ENCODE results near the gene ACOXL. TPM values are rescaled to one million over a fixed set of nuclear protein-coding genes. Genes with fewer than 3 reads are reported as not detected.
A peak's percentile ranks its signal among the peaks of the same experiment; 100 is the strongest.

Gene ACOXL
- total RNA-seq, 1 donor from 2014 or later: not detected

- DNase-seq (no peak), ATAC-seq (ENCODE audit: poor library complexity) (no peak)
- intact Hi-C loops (cut with DNase I): no loop called here
Observed at GRCh38 chr2:110995911-110996310, 263.5 kb downstream of the ACOXL start.

GRCh38 chr2:110997331-110998045, 265.1 kb downstream of the ACOXL start:
- ATAC-seq (ENCODE audit: poor library complexity): no peak
- DNase-seq: no peak
- intact Hi-C loops (cut with DNase I): no loop called here

- intact Hi-C loops (cut with DNase I): no loop called here
- DNase-seq: no peak
- no peak for ATAC-seq (ENCODE audit: poor library complexity)
Observed at GRCh38 chr2:110998311-110998710, 265.9 kb downstream of the ACOXL start.

GRCh38 chr2:110999626-111000025, 267.3 kb downstream of the ACOXL start:
- intact Hi-C loops (cut with DNase I): no loop called here
- DNase-seq (no peak), ATAC-seq (ENCODE audit: poor library complexity) (no peak)

GRCh38 chr2:111005307-111005706, 272.9 kb downstream of the ACOXL start:
- no peak for ATAC-seq (ENCODE audit: poor library complexity)
- intact Hi-C loops (cut with DNase I): no loop called here

GRCh38 chr2:111005821-111006220, 273.4 kb downstream of the ACOXL start:
- no peak for DNase-seq
- no peak for ATAC-seq (ENCODE audit: poor library complexity)
- intact Hi-C loops (cut with DNase I): no loop called here

More at GRCh38 chr2:111005307-111005706, 272.9 kb downstream of the ACOXL start:
- DNase-seq: no peak

- DNase-seq (no peak), ATAC-seq (ENCODE audit: poor library complexity) (no peak)
- intact Hi-C loops (cut with DNase I): no loop called here
Observed at GRCh38 chr2:111007757-111008688, 275.6 kb downstream of the ACOXL start.

GRCh38 chr2:111011218-111011617, 278.8 kb downstream of the ACOXL start:
- DNase-seq (no peak), ATAC-seq (ENCODE audit: poor library complexity) (no peak)
- intact Hi-C loops (cut with DNase I): no loop called here

- DNase-seq: no peak
- intact Hi-C loops (cut with DNase I): no loop called here
- no peak for ATAC-seq (ENCODE audit: poor library complexity)
Observed at GRCh38 chr2:111015283-111015995, 283.1 kb downstream of the ACOXL start.

- intact Hi-C loops (cut with DNase I): no loop called here
- ATAC-seq (ENCODE audit: poor library complexity): no peak
- no peak for DNase-seq
Observed at GRCh38 chr2:111017034-111017622, 284.8 kb downstream of the ACOXL start.

GRCh38 chr2:111017909-111018308, 285.5 kb downstream of the ACOXL start:
- no peak for ATAC-seq (ENCODE audit: poor library complexity)

GRCh38 chr2:111019381-111019780, 287.0 kb downstream of the ACOXL start:
- intact Hi-C loops (cut with DNase I): no loop called here
- DNase-seq (no peak), ATAC-seq (ENCODE audit: poor library complexity) (no peak)

More at GRCh38 chr2:111017909-111018308, 285.5 kb downstream of the ACOXL start:
- no peak for DNase-seq
- intact Hi-C loops (cut with DNase I): no loop called here

- intact Hi-C loops (cut with DNase I): no loop called here
- ATAC-seq (ENCODE audit: poor library complexity) (peak; percentile 22), DNase-seq (no peak)
Observed at GRCh38 chr2:111022633-111023032, 290.3 kb downstream of the ACOXL start.

GRCh38 chr2:111024496-111024895, 292.1 kb downstream of the ACOXL start:
- DNase-seq: no peak
- intact Hi-C loops (cut with DNase I): no loop called here
- no peak for ATAC-seq (ENCODE audit: poor library complexity)

GRCh38 chr2:111025288-111025687, 292.9 kb downstream of the ACOXL start:
- intact Hi-C loops (cut with DNase I): no loop called here
- ATAC-seq (ENCODE audit: poor library complexity) (no peak), DNase-seq (no peak)

GRCh38 chr2:111028720-111029119, 296.3 kb downstream of the ACOXL start:
- ATAC-seq (ENCODE audit: poor library complexity): no peak
- intact Hi-C loops (cut with DNase I): no loop called here
- no peak for DNase-seq

- intact Hi-C loops (cut with DNase I): no loop called here
- DNase-seq: no peak
- ATAC-seq (ENCODE audit: poor library complexity): no peak
Observed at GRCh38 chr2:111029181-111029927, 297.0 kb downstream of the ACOXL start.

- DNase-seq (no peak), ATAC-seq (ENCODE audit: poor library complexity) (no peak)
- intact Hi-C loops (cut with DNase I): no loop called here
Observed at GRCh38 chr2:111030260-111030891, 298.0 kb downstream of the ACOXL start.

Data from Right ventricle myocardium superior (tissue), 1 donor.